Endothelial cell of umbilical vein (primary cell): Measurements from ENCODE around the gene MLLT6. TPM values are rescaled to one million over a fixed set of nuclear protein-coding genes. Genes with fewer than 3 reads are reported as not detected.

Experiments used
- BruUV-seq: library from RNA; stranded (reverse); fragments of 400-500 nt; replicated peaks from 2 replicates; lab custom pipeline; 2021; lab: Mats Ljungman, UMichigan
- CTCF ChIA-PET: fragments of 300-600, 350-600 bp; sonication (Branson Sonifier 250); formaldehyde crosslinking; loops from one replicate; lab custom pipeline; 2021; ENCODE audit warnings: antibody characterized with exemption, inconsistent platforms; lab: Charles Lee
- POLR2A ChIA-PET: fragments of 300-600, 350-600 bp; sonication (Branson Sonifier 250); formaldehyde crosslinking; loops from one replicate; lab custom pipeline; 2021; ENCODE audit warnings: antibody characterized with exemption, inconsistent platforms; lab: Charles Lee
- DNase-seq: peaks from one replicate; pipeline ENCODE4 v3.0.0-alpha.2; 2011; ENCODE audit warnings: low read depth, low spot score
- FAIRE-seq: peaks from 2 replicates; lab custom pipeline; 2011; peaks lifted over from hg19 to GRCh38; lab: Jason Lieb, UNC
- H2AFZ ChIP-seq: 2 replicates; pipeline ENCODE4 v1.6.0; 2012; ENCODE audit warnings: low read depth, low read length, control low read depth, inconsistent platforms
- H3K27ac ChIP-seq: 2 replicates; pipeline ENCODE4 v1.5.1; 2011; ENCODE audit warnings: low read depth, mild to moderate bottlenecking, control low read depth, low read length, moderate library complexity; ENCODE audit not compliant: insufficient read depth
- H3K27me3 ChIP-seq, 2 experiments: 2 replicates each; pipeline versions ENCODE4 v1.6.0 to v1.6.1; 2011; ENCODE audit warnings: low read length in 2 of 2, mixed read lengths in 1 of 2; ENCODE audit not compliant: control insufficient read depth in 2 of 2, insufficient read depth in 2 of 2
- H3K36me3 ChIP-seq, 2 experiments: 2 replicates in 1 of 2; 3 replicates in 1 of 2; pipeline ENCODE4 v1.5.1; 2011; ENCODE audit warnings: low read length in 2 of 2, mild to moderate bottlenecking in 1 of 2, moderate library complexity in 1 of 2; ENCODE audit not compliant: control insufficient read depth in 2 of 2, insufficient read depth in 2 of 2; ENCODE audit errors: extremely low read depth in 1 of 2
- H3K4me1 ChIP-seq: 3 replicates; pipeline ENCODE4 v1.5.1; 2011; ENCODE audit warnings: mild to moderate bottlenecking, low read length; ENCODE audit not compliant: control insufficient read depth, insufficient read depth; ENCODE audit errors: extremely low read depth
- H3K4me2 ChIP-seq: 2 replicates; pipeline ENCODE4 v1.6.1; 2011; ENCODE audit warnings: low read length, control low read depth, mixed read lengths; ENCODE audit not compliant: insufficient read depth
- H3K4me3 ChIP-seq, 3 experiments: fragments of 200-600 bp in 1 of 3; sonication (generic), shearing (Covaris generic) in 1 of 3; replicated peaks in 1 of 3; 2 replicates each; pipeline ENCODE4 v1.5.1; 2011 to 2016; ENCODE audit warnings: control low read depth in 3 of 3, low read length in 3 of 3, mild to moderate bottlenecking in 2 of 3, inconsistent platforms in 1 of 3, low read depth in 1 of 3, moderate library complexity in 1 of 3; ENCODE audit not compliant: insufficient read depth in 1 of 3
- H3K79me2 ChIP-seq: 2 replicates; pipeline ENCODE4 v1.6.0; 2012; ENCODE audit warnings: low read length, inconsistent platforms; ENCODE audit not compliant: control insufficient read depth, insufficient read depth
- H3K9ac ChIP-seq: replicated peaks from 2 replicates; pipeline ENCODE3; 2011; ENCODE audit warnings: low read length, control low read depth; ENCODE audit not compliant: insufficient read depth; ENCODE audit errors: extremely low read depth
- H3K9me1 ChIP-seq: replicated peaks from 3 replicates; pipeline ENCODE4 v1.6.0; 2011; ENCODE audit warnings: mild to moderate bottlenecking, low read length; ENCODE audit not compliant: control insufficient read depth, insufficient read depth; ENCODE audit errors: extremely low read depth
- H3K9me3 ChIP-seq: replicated peaks from 2 replicates; pipeline ENCODE4 v1.5.1; 2012; ENCODE audit warnings: low read length, inconsistent platforms; ENCODE audit not compliant: control insufficient read depth, insufficient read depth
- H4K20me1 ChIP-seq: replicated peaks from 2 replicates; pipeline ENCODE3; 2011; ENCODE audit warnings: mild to moderate bottlenecking, low read length; ENCODE audit not compliant: control insufficient read depth, insufficient read depth; ENCODE audit errors: extremely low read depth
- EZH2 ChIP-seq: IDR thresholded peaks from 2 replicates; pipeline ENCODE4 v1.6.1; 2012; ENCODE audit warnings: borderline replicate concordance, low read depth, mild to moderate bottlenecking, moderate library complexity, low read length, inconsistent platforms; ENCODE audit not compliant: severe bottlenecking
- FOS ChIP-seq: IDR thresholded peaks from 2 replicates; pipeline ENCODE4 v1.6.1; 2011; ENCODE audit warnings: mild to moderate bottlenecking, low read length, moderate library complexity, borderline replicate concordance; ENCODE audit not compliant: insufficient read depth
- JUN ChIP-seq: IDR thresholded peaks from 2 replicates; pipeline ENCODE4 v1.6.1; 2011; ENCODE audit warnings: borderline replicate concordance, low read depth; ENCODE audit not compliant: insufficient read length, insufficient read depth
- MYC ChIP-seq: IDR thresholded peaks from one replicate; pipeline ENCODE4 v1.6.1; 2011; ENCODE audit warnings: mild to moderate bottlenecking, low read depth, low read length
- POLR2A ChIP-seq: IDR thresholded peaks from 2 replicates; pipeline ENCODE4 v1.6.1; 2012; ENCODE audit warnings: low read depth, mild to moderate bottlenecking, control low read depth, low read length
- POLR2AphosphoS5 ChIP-seq: IDR thresholded peaks from 2 replicates; pipeline ENCODE4 v1.6.1; 2012; ENCODE audit warnings: low read depth, mild to moderate bottlenecking, control low read depth, low read length, moderate library complexity; ENCODE audit not compliant: insufficient read depth
- dilution Hi-C: fragments of 300-500 bp; cut with MboI; formaldehyde crosslinking; loops from one replicate; pipeline ENCODE4 v1.15.0; 2019; ENCODE audit warnings: low sequenced_read_pairs; ENCODE audit not compliant: extremely low pct_ligation_motif_present
- intact Hi-C: fragments of 100-400 bp; cut with micrococcal nuclease; formaldehyde crosslinking; loops from one replicate; pipeline ENCODE4 v1.10.0; 2022
- polyA plus RNA-seq, 4 experiments: library from polyadenylated mRNA; depleted of rRNA in 3 of 4; stranded (reverse) in 3 of 4; unstranded in 1 of 4; fragments of >200 nt; gene quantifications; 2 replicates each; pipeline versions ENCODE4 v1.2.1 to v1.2.3, GENCODE V29; 2011 to 2012; ENCODE audit warnings: missing spikeins in 1 of 4
- total RNA-seq: library from RNA; stranded (reverse); gene quantifications from 2 replicates; pipeline ENCODE4 v1.2.3, GENCODE V29; 2021
- TF ChIP-seq, protein P1 (sequence below): IDR thresholded peaks from 2 replicates; pipeline ENCODE4 v1.6.1; 2011; ENCODE audit not compliant: insufficient read depth, insufficient read length

MLLT6 gene
- total and polyA plus RNA-seq, 2 donors (not counting 3 experiments of a cell fraction or from before 2014, with no cell fraction given) = 32.1 to 85.4 TPM

- POLR2A ChIA-PET = no interaction called here
- TF ChIP-seq POLR2AphosphoS5 (no peak), FOS (no peak), MYC (no peak), POLR2A (no peak), EZH2 (no peak)
- TF ChIP-seq, protein P1, sequence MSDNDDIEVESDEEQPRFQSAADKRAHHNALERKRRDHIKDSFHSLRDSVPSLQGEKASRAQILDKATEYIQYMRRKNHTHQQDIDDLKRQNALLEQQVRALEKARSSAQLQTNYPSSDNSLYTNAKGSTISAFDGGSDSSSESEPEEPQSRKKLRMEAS = no peak
- dilution Hi-C loops = no loop called here
- H2AFZ ChIP-seq = no peak overlapping the region
- H3K27ac ChIP-seq = no peak overlapping the region
- H3K4me3 ChIP-seq = no peak overlapping the region
- CTCF ChIA-PET = interaction anchor here (0.7 kb wide), 2 partner anchors 9 kb away, joined by 3 read pairs; no protein-coding TSS in a partner anchor
- H3K36me3 ChIP-seq = peaks cover 5 to 55% of the 10 kb centered on the region in 2 experiments
- no peak for DNase-seq
- H3K4me2 ChIP-seq = no peak overlapping the region
- H3K27me3 ChIP-seq = no peaks in the 10 kb centered on the region
- H3K4me1 ChIP-seq = no peaks in the 10 kb centered on the region
- no TSS peak for BruUV-seq
- no peak for FAIRE-seq
- no peaks in the 10 kb centered on the region for H3K9me1 ChIP-seq
- H3K9ac ChIP-seq = no peak overlapping the region
- no peaks in the 10 kb centered on the region for H3K9me3 ChIP-seq
- H4K20me1 ChIP-seq = no peaks in the 10 kb centered on the region
- intact Hi-C loops = no loop called here
- H3K79me2 ChIP-seq = no peaks in the 10 kb centered on the region
Observed at GRCh38 chr17:38768417-38768816, 63.3 kb downstream of the MLLT6 start.

DNA sequence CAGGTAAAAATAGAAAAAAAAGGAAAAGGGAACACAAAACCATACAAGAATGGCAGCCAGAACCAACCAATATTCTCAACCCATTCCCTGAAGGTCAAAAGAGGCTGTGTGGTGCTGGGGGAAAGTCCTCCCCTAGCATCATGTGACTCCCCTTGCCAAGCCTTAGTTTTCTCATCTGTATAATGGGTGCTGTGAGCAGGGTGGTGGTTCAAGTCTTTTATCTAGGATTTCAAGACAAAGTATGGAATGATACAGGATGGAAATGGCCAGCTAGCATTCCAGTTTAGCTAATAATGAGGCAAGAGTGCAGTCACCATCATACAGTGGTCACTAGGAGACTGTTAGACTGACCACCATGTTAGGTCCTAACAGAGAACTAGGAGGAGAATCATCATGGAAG is 68.2 kb downstream of the MLLT6 start:
- dilution Hi-C loops = no loop called here
- no peak for TF ChIP-seq EZH2
- TF ChIP-seq MYC = no peak
- TF ChIP-seq FOS = no peak
- TF ChIP-seq, protein P1 = no peak
- no peak for TF ChIP-seq JUN
- POLR2A ChIA-PET = no interaction called here
- Histone ChIP-seq H3K36me3 (peaks cover 7 to 59% of the 10 kb centered on the region in 2 experiments), H3K9me1 (no peaks in the 10 kb centered on the region), H3K4me3 (no peak overlapping the region), H3K27me3 (no peaks in the 10 kb centered on the region), H4K20me1 (no peaks in the 10 kb centered on the region), H3K79me2 (no peaks in the 10 kb centered on the region), H3K9me3 (no peaks in the 10 kb centered on the region), H2AFZ (no peak overlapping the region), H3K4me1 (no peaks in the 10 kb centered on the region), H3K4me2 (no peak overlapping the region), H3K27ac (no peak overlapping the region), H3K9ac (no peak overlapping the region)
- CTCF ChIA-PET = no interaction called here
- no peak for FAIRE-seq
- no TSS peak for BruUV-seq
- intact Hi-C loops = no loop called here
- no peak for DNase-seq
